ENCODE measurements around the gene KMT5C. TPM values are rescaled to one million over a fixed set of nuclear protein-coding genes. Genes with fewer than 3 reads are reported as not detected.

The KMT5C gene
- total RNA-seq, 1 experiment from 2014 or later = 96.2 TPM

- peak; percentile 100 for DNase-seq (ENCODE audit: low spot score)
These were observed 45.4 kb downstream of the KMT5C start for GRCh38 chr19:55384920-55385723.

GRCh38 chr19:55385724-55386492, 46.2 kb downstream of the KMT5C start, which contains the start of gene RPL28:
RPL28 (plus strand) TSS chr19:55385932; CDS start chr19:55386358, 426 bp downstream.
- DNase-seq (ENCODE audit: low spot score) = peak; percentile 100

GRCh38 chr19:55386493-55386971, 46.9 kb downstream of the KMT5C start:
- DNase-seq (ENCODE audit: low spot score) = no peak

GRCh38 chr19:55387736-55388497, 48.2 kb downstream of the KMT5C start:
- no peak for DNase-seq (ENCODE audit: low spot score)

GRCh38 chr19:55389386-55390317, 50.0 kb downstream of the KMT5C start:
- no peak for DNase-seq (ENCODE audit: low spot score)

GRCh38 chr19:55390461-55390880, 50.8 kb downstream of the KMT5C start:
- DNase-seq (ENCODE audit: low spot score) = no peak

- DNase-seq (ENCODE audit: low spot score) = no peak
These were observed 51.6 kb downstream of the KMT5C start for GRCh38 chr19:55391191-55391670.

GRCh38 chr19:55391702-55392615, 52.3 kb downstream of the KMT5C start:
- DNase-seq (ENCODE audit: low spot score) = no peak

- DNase-seq (ENCODE audit: low spot score) = no peak
These were observed 53.4 kb downstream of the KMT5C start for GRCh38 chr19:55392820-55393761.

Other genes with a start within 250 kb of the KMT5C start
- gene PPP1R12C, start 222.2 kb upstream of the KMT5C start, total RNA-seq (2014; rRNA removed; shearing (Covaris generic)) = 227 and 261 TPM in 2 replicates
- 4.5 and 5.0 TPM in 2 replicates for gene TNNT1, start 190.7 kb upstream of the KMT5C start, total RNA-seq (2014; rRNA removed; shearing (Covaris generic))
- 11.1 and 20.3 TPM in 2 replicates for gene TNNI3, start 182.1 kb upstream of the KMT5C start, total RNA-seq (2014; rRNA removed; shearing (Covaris generic))
- gene DNAAF3, start 173.3 kb upstream of the KMT5C start, total RNA-seq (2014; rRNA removed; shearing (Covaris generic)) = 17.3 and 21.1 TPM in 2 replicates
- gene SYT5, start 159.6 kb upstream of the KMT5C start, total RNA-seq (2014; rRNA removed; shearing (Covaris generic)) = 0.71 and 1.5 TPM in 2 replicates
- gene PTPRH, start 130.4 kb upstream of the KMT5C start, total RNA-seq (2014; rRNA removed; shearing (Covaris generic)) = 87.1 and 103 TPM in 2 replicates
- gene TMEM86B, start 111.1 kb upstream of the KMT5C start, total RNA-seq (2014; rRNA removed; shearing (Covaris generic)) = 9.9 and 10.6 TPM in 2 replicates
- gene PPP6R1, start 80.9 kb upstream of the KMT5C start, total RNA-seq (2014; rRNA removed; shearing (Covaris generic)) = 111 and 131 TPM in 2 replicates
- 173 and 177 TPM in 2 replicates for gene HSPBP1, start 59.8 kb upstream of the KMT5C start, total RNA-seq (2014; rRNA removed; shearing (Covaris generic))
- gene BRSK1, start 55.9 kb upstream of the KMT5C start, total RNA-seq (2014; rRNA removed; shearing (Covaris generic)) = 0.37 and 1.9 TPM in 2 replicates
- gene TMEM150B, start 14.5 kb upstream of the KMT5C start, total RNA-seq (2014; rRNA removed; shearing (Covaris generic)) = 12.5 and 19.7 TPM in 2 replicates
- gene COX6B2, start 14.8 kb downstream of the KMT5C start, total RNA-seq (2014; rRNA removed; shearing (Covaris generic)) = 0.92 and 2.7 TPM in 2 replicates
- not detected in 2 replicates for gene GARIN5B, start 23.4 kb downstream of the KMT5C start, total RNA-seq (2014; rRNA removed; shearing (Covaris generic))
- gene IL11, start 30.6 kb downstream of the KMT5C start, total RNA-seq (2014; rRNA removed; shearing (Covaris generic)) = 0.31 and 2.8 TPM in 2 replicates
- gene TMEM190, start 37.0 kb downstream of the KMT5C start, total RNA-seq (2014; rRNA removed; shearing (Covaris generic)) = not detected in 2 replicates
- 87.8 and 92.7 TPM in 2 replicates for gene TMEM238, start 44.4 kb downstream of the KMT5C start, total RNA-seq (2014; rRNA removed; shearing (Covaris generic))
- 1,121 and 1,134 TPM in 2 replicates for gene RPL28, start 46.1 kb downstream of the KMT5C start, total RNA-seq (2014; rRNA removed; shearing (Covaris generic))
- 2,696 and 2,806 TPM in 2 replicates for gene UBE2S, start 67.9 kb downstream of the KMT5C start, total RNA-seq (2014; rRNA removed; shearing (Covaris generic))
- gene SHISA7, start 103.4 kb downstream of the KMT5C start, total RNA-seq (2014; rRNA removed; shearing (Covaris generic)) = not detected in 2 replicates
- gene ISOC2, start 121.8 kb downstream of the KMT5C start, total RNA-seq (2014; rRNA removed; shearing (Covaris generic)) = 323 and 339 TPM in 2 replicates
- gene C19orf85, start 124.9 kb downstream of the KMT5C start, total RNA-seq (2014; rRNA removed; shearing (Covaris generic)) = 0.41 and 0.83 TPM in 2 replicates
- 29.9 TPM in 2 replicates for gene ZNF628, start 136.7 kb downstream of the KMT5C start, total RNA-seq (2014; rRNA removed; shearing (Covaris generic))
- gene NAT14, start 145.3 kb downstream of the KMT5C start, total RNA-seq (2014; rRNA removed; shearing (Covaris generic)) = 28.9 and 34.9 TPM in 2 replicates
- 0.18 TPM in 1 of 2 replicates, not detected in the other for gene SSC5D, start 148.6 kb downstream of the KMT5C start, total RNA-seq (2014; rRNA removed; shearing (Covaris generic))
- gene SBK2, start 197.3 kb downstream of the KMT5C start, total RNA-seq (2014; rRNA removed; shearing (Covaris generic)) = not detected in 2 replicates
- gene SBK3, start 205.7 kb downstream of the KMT5C start, total RNA-seq (2014; rRNA removed; shearing (Covaris generic)) = 0.16 and 0.53 TPM in 2 replicates
- gene ZNF579, start 241.0 kb downstream of the KMT5C start, total RNA-seq (2014; rRNA removed; shearing (Covaris generic)) = 17.0 and 23.1 TPM in 2 replicates

All from HT-29 (cell line).